ENCODE data around the gene AUNIP. TPM values are rescaled to one million over a fixed set of nuclear protein-coding genes. Genes with fewer than 3 reads are reported as not detected.

Gene AUNIP
- total and polyA plus RNA-seq, 2 donors (not counting 3 experiments of a cell fraction or from before 2014, with no cell fraction given), result 1.8 to 4.5 TPM

GRCh38 chr1:25784575-25785051, 74.6 kb downstream of the AUNIP start:
- Histone ChIP-seq H3K27me3 (ENCODE audit: control insufficient read depth in 2 of 2, insufficient read depth in 2 of 2, low read length in 2 of 2) (no peaks in the 10 kb centered on the region), H2AFZ (ENCODE audit: low read depth, low read length) (no peak overlapping the region), H3K9me1 (replicated peaks; ENCODE audit: control insufficient read depth, extremely low read depth, insufficient read depth, low read length) (no peaks in the 10 kb centered on the region), H3K4me3 (replicated peaks in 1 of 3; ENCODE audit: insufficient read depth in 1 of 3, low read depth in 1 of 3, low read length in 3 of 3) (no peak overlapping the region), H3K9ac (replicated peaks; ENCODE audit: extremely low read depth, insufficient read depth, low read length) (no peak overlapping the region), H3K79me2 (ENCODE audit: control insufficient read depth, insufficient read depth, low read length) (no peaks in the 10 kb centered on the region), H3K4me1 (ENCODE audit: control insufficient read depth, extremely low read depth, insufficient read depth, low read length) (no peaks in the 10 kb centered on the region), H4K20me1 (replicated peaks; ENCODE audit: control insufficient read depth, extremely low read depth, insufficient read depth, low read length) (no peaks in the 10 kb centered on the region), H3K27ac (ENCODE audit: insufficient read depth, low read depth, low read length) (no peak overlapping the region), H3K36me3 (ENCODE audit: control insufficient read depth in 2 of 2, extremely low read depth in 1 of 2, insufficient read depth in 2 of 2, low read length in 2 of 2) (no peaks in the 10 kb centered on the region), H3K4me2 (ENCODE audit: insufficient read depth, low read length) (no peak overlapping the region), H3K9me3 (replicated peaks; ENCODE audit: control insufficient read depth, insufficient read depth, low read length) (no peaks in the 10 kb centered on the region)
- FAIRE-seq (no peak), DNase-seq (ENCODE audit: low read depth, low spot score) (no peak)
- intact Hi-C loops (cut with micrococcal nuclease) (no loop called here), dilution Hi-C loops (cut with MboI; ENCODE audit: extremely low pct_ligation_motif_present, low sequenced_read_pairs) (no loop called here)
- ChIA-PET CTCF (interaction anchor here (1.3 kb wide), 1 partner anchor 9 kb away, joined by 4 read pairs; no protein-coding TSS in a partner anchor), POLR2A (no interaction called here)
- BruUV-seq (replicated peaks), result no TSS peak
- TF ChIP-seq EZH2 (IDR thresholded peaks at IDR 0.05; ENCODE audit: borderline replicate concordance, low read depth, low read length, severe bottlenecking), result no peak
- TF ChIP-seq MAX (IDR thresholded peaks at IDR 0.05; ENCODE audit: insufficient read depth, insufficient read length), result no peak

Small RNAs within 50 kb of the gene (microRNA-seq; reads per million reads assigned to microRNA genes)
- gene MIR3917 (ENCODE audit: borderline number of aligned reads, borderline replicate concordance), result not detected

Small RNAs within 50 kb of the gene (small RNA-seq; reads per million reads assigned to genes)
- not detected for gene AL033528.1 (ENCODE audit: insufficient read depth, insufficient read length, low read depth, low replicate concordance)
- gene RF00019 (ENCODE audit: insufficient read depth, insufficient read length, low read depth, low replicate concordance), result not detected
- not detected for gene SNRPFP2 (ENCODE audit: insufficient read depth, insufficient read length, low read depth, low replicate concordance)

Other genes starting within 250 kb of the AUNIP start
- gene MAN1C1, start 242.7 kb downstream of the AUNIP start, total RNA-seq, result 0.85 and 4.0 TPM in 2 replicates
- 1.5 and 1.7 TPM in 2 replicates for gene MAN1C1, start 242.7 kb downstream of the AUNIP start, polyA plus RNA-seq
- 166 and 182 TPM in 2 replicates for gene SELENON, start 59.3 kb downstream of the AUNIP start, total RNA-seq
- gene SELENON, start 59.3 kb downstream of the AUNIP start, polyA plus RNA-seq, result 112 and 117 TPM in 2 replicates
- gene MTFR1L, start 39.5 kb downstream of the AUNIP start, total RNA-seq, result 33.8 and 34.8 TPM in 2 replicates
- gene MTFR1L, start 39.5 kb downstream of the AUNIP start, polyA plus RNA-seq, result 39.1 and 45.5 TPM in 2 replicates
- gene PAQR7, start 16.3 kb upstream of the AUNIP start, total RNA-seq, result 8.4 and 9.1 TPM in 2 replicates
- 10.8 and 12.1 TPM in 2 replicates for gene PAQR7, start 16.3 kb upstream of the AUNIP start, polyA plus RNA-seq
- 491 and 503 TPM in 2 replicates for gene STMN1, start 47.0 kb upstream of the AUNIP start, total RNA-seq
- gene STMN1, start 47.0 kb upstream of the AUNIP start, polyA plus RNA-seq, result 63.6 and 102 TPM in 2 replicates
- 5.0 and 6.9 TPM in 2 replicates for gene PAFAH2, start 138.6 kb upstream of the AUNIP start, total RNA-seq
- 5.0 and 6.0 TPM in 2 replicates for gene PAFAH2, start 138.6 kb upstream of the AUNIP start, polyA plus RNA-seq
- not detected in 2 replicates for gene EXTL1, start 162.3 kb upstream of the AUNIP start, total RNA-seq
- gene EXTL1, start 162.3 kb upstream of the AUNIP start, polyA plus RNA-seq, result not detected in 2 replicates
- gene SLC30A2, start 186.7 kb upstream of the AUNIP start, total RNA-seq, result not detected in 2 replicates
- not detected in 2 replicates for gene SLC30A2, start 186.7 kb upstream of the AUNIP start, polyA plus RNA-seq
- not detected in 2 replicates for gene TRIM63, start 208.2 kb upstream of the AUNIP start, total RNA-seq
- gene TRIM63, start 208.2 kb upstream of the AUNIP start, polyA plus RNA-seq, result not detected in 2 replicates